Measurements from ENCODE around the gene C2orf68.

DNA sequence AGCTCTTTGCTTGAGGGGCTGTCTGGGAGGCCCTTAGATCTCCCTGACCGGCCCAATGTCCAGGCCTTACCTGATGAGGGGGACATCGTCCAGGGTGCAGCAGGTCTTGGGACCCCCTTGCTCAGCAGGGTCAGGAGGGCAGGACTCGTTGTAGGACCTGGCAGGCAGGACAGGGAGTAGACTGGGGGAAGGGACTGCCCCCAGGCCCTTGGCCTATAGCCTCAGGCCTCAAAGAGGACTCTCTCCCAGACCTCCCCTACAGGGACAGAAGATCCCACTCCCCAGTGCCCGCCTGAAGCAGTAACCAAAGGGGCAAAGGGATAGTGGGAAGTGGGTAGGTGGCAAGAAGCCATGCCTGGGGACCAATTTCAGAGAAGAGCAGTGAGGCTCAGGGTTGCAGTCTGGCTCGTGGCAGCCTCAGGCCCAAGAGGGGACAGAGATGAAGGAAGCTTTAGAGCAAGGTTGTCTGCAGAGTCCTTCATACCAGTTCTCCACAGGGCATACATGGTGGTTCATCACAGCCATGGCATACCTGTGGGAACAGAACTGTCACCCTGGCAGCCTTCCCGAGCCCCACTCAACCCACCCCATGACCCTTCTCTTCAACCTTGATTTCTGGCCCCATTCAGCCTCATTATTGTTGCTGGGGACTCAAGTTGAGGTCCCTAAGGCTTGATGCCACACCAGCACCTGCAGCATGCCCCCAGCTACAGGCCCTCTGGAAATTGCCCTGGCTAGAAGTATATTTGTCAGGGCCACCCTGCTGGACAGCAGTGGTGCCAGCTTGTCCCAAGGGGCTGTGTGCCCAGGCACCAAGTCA is 10.7 kb downstream of the C2orf68 start:
- TF ChIP-seq, protein P1, sequence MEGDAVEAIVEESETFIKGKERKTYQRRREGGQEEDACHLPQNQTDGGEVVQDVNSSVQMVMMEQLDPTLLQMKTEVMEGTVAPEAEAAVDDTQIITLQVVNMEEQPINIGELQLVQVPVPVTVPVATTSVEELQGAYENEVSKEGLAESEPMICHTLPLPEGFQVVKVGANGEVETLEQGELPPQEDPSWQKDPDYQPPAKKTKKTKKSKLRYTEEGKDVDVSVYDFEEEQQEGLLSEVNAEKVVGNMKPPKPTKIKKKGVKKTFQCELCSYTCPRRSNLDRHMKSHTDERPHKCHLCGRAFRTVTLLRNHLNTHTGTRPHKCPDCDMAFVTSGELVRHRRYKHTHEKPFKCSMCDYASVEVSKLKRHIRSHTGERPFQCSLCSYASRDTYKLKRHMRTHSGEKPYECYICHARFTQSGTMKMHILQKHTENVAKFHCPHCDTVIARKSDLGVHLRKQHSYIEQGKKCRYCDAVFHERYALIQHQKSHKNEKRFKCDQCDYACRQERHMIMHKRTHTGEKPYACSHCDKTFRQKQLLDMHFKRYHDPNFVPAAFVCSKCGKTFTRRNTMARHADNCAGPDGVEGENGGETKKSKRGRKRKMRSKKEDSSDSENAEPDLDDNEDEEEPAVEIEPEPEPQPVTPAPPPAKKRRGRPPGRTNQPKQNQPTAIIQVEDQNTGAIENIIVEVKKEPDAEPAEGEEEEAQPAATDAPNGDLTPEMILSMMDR (conservative IDR thresholded peaks at IDR 0.05 in 1 of 2, IDR thresholded peaks at IDR 0.05 in 1 of 2; ENCODE audit: low read depth in 1 of 2, low read length in 2 of 2) = no peak
- no peak for TF ChIP-seq EZH2 (IDR thresholded peaks at IDR 0.05; ENCODE audit: low read length, missing control alignments)
